Endothelial cell of umbilical vein (primary cell): ENCODE measurements around the gene RNF126. TPM values are rescaled to one million over a fixed set of nuclear protein-coding genes. Genes with fewer than 3 reads are reported as not detected.

Experiments used
- BruUV-seq: library from RNA; stranded (reverse); fragments of 400-500 nt; replicated peaks from 2 replicates; lab custom pipeline; 2021; lab: Mats Ljungman, UMichigan
- CTCF ChIA-PET: fragments of 300-600, 350-600 bp; sonication (Branson Sonifier 250); formaldehyde crosslinking; loops from one replicate; lab custom pipeline; 2021; ENCODE audit warnings: antibody characterized with exemption, inconsistent platforms; lab: Charles Lee
- POLR2A ChIA-PET: fragments of 300-600, 350-600 bp; sonication (Branson Sonifier 250); formaldehyde crosslinking; loops from one replicate; lab custom pipeline; 2021; ENCODE audit warnings: antibody characterized with exemption, inconsistent platforms; lab: Charles Lee
- DNase-seq: peaks from one replicate; pipeline ENCODE4 v3.0.0-alpha.2; 2011; ENCODE audit warnings: low read depth, low spot score
- FAIRE-seq: peaks from 2 replicates; lab custom pipeline; 2011; peaks lifted over from hg19 to GRCh38; lab: Jason Lieb, UNC
- H2AFZ ChIP-seq: 2 replicates; pipeline ENCODE4 v1.6.0; 2012; ENCODE audit warnings: low read depth, low read length, control low read depth, inconsistent platforms
- H3K27ac ChIP-seq: 2 replicates; pipeline ENCODE4 v1.5.1; 2011; ENCODE audit warnings: low read depth, mild to moderate bottlenecking, control low read depth, low read length, moderate library complexity; ENCODE audit not compliant: insufficient read depth
- H3K27me3 ChIP-seq, 2 experiments: 2 replicates each; pipeline versions ENCODE4 v1.6.0 to v1.6.1; 2011; ENCODE audit warnings: low read length in 2 of 2, mixed read lengths in 1 of 2; ENCODE audit not compliant: control insufficient read depth in 2 of 2, insufficient read depth in 2 of 2
- H3K36me3 ChIP-seq, 2 experiments: 2 replicates in 1 of 2; 3 replicates in 1 of 2; pipeline ENCODE4 v1.5.1; 2011; ENCODE audit warnings: low read length in 2 of 2, mild to moderate bottlenecking in 1 of 2, moderate library complexity in 1 of 2; ENCODE audit not compliant: control insufficient read depth in 2 of 2, insufficient read depth in 2 of 2; ENCODE audit errors: extremely low read depth in 1 of 2
- H3K4me1 ChIP-seq: 3 replicates; pipeline ENCODE4 v1.5.1; 2011; ENCODE audit warnings: mild to moderate bottlenecking, low read length; ENCODE audit not compliant: control insufficient read depth, insufficient read depth; ENCODE audit errors: extremely low read depth
- H3K4me2 ChIP-seq: 2 replicates; pipeline ENCODE4 v1.6.1; 2011; ENCODE audit warnings: low read length, control low read depth, mixed read lengths; ENCODE audit not compliant: insufficient read depth
- H3K4me3 ChIP-seq, 3 experiments: fragments of 200-600 bp in 1 of 3; sonication (generic), shearing (Covaris generic) in 1 of 3; replicated peaks in 1 of 3; 2 replicates each; pipeline ENCODE4 v1.5.1; 2011 to 2016; ENCODE audit warnings: control low read depth in 3 of 3, low read length in 3 of 3, mild to moderate bottlenecking in 2 of 3, inconsistent platforms in 1 of 3, low read depth in 1 of 3, moderate library complexity in 1 of 3; ENCODE audit not compliant: insufficient read depth in 1 of 3
- H3K79me2 ChIP-seq: 2 replicates; pipeline ENCODE4 v1.6.0; 2012; ENCODE audit warnings: low read length, inconsistent platforms; ENCODE audit not compliant: control insufficient read depth, insufficient read depth
- H3K9ac ChIP-seq: replicated peaks from 2 replicates; pipeline ENCODE3; 2011; ENCODE audit warnings: low read length, control low read depth; ENCODE audit not compliant: insufficient read depth; ENCODE audit errors: extremely low read depth
- H3K9me1 ChIP-seq: replicated peaks from 3 replicates; pipeline ENCODE4 v1.6.0; 2011; ENCODE audit warnings: mild to moderate bottlenecking, low read length; ENCODE audit not compliant: control insufficient read depth, insufficient read depth; ENCODE audit errors: extremely low read depth
- H3K9me3 ChIP-seq: replicated peaks from 2 replicates; pipeline ENCODE4 v1.5.1; 2012; ENCODE audit warnings: low read length, inconsistent platforms; ENCODE audit not compliant: control insufficient read depth, insufficient read depth
- H4K20me1 ChIP-seq: replicated peaks from 2 replicates; pipeline ENCODE3; 2011; ENCODE audit warnings: mild to moderate bottlenecking, low read length; ENCODE audit not compliant: control insufficient read depth, insufficient read depth; ENCODE audit errors: extremely low read depth
- CTCF ChIP-seq, 2 donors: IDR thresholded peaks; 1 replicate in 1 of 2; 2 replicates in 1 of 2; pipeline ENCODE4 v1.5.1; 2011; ENCODE audit warnings: low read length in 2 of 2, mild to moderate bottlenecking in 2 of 2, moderate library complexity in 2 of 2, control low read depth in 1 of 2, inconsistent platforms in 1 of 2, low read depth in 1 of 2; ENCODE audit not compliant: insufficient read depth in 1 of 2; ENCODE audit errors: extremely low read depth in 1 of 2
- EZH2 ChIP-seq: IDR thresholded peaks from 2 replicates; pipeline ENCODE4 v1.6.1; 2012; ENCODE audit warnings: borderline replicate concordance, low read depth, mild to moderate bottlenecking, moderate library complexity, low read length, inconsistent platforms; ENCODE audit not compliant: severe bottlenecking
- FOS ChIP-seq: IDR thresholded peaks from 2 replicates; pipeline ENCODE4 v1.6.1; 2011; ENCODE audit warnings: mild to moderate bottlenecking, low read length, moderate library complexity, borderline replicate concordance; ENCODE audit not compliant: insufficient read depth
- GATA2 ChIP-seq: IDR thresholded peaks from 2 replicates; pipeline ENCODE4 v1.7.0; 2011; ENCODE audit warnings: low read depth, mild to moderate bottlenecking, moderate library complexity, mixed read lengths, low read length; ENCODE audit not compliant: insufficient read length, insufficient read depth
- JUN ChIP-seq: IDR thresholded peaks from 2 replicates; pipeline ENCODE4 v1.6.1; 2011; ENCODE audit warnings: borderline replicate concordance, low read depth; ENCODE audit not compliant: insufficient read length, insufficient read depth
- MAX ChIP-seq: IDR thresholded peaks from 2 replicates; pipeline ENCODE4 v1.6.1; 2011; ENCODE audit not compliant: insufficient read depth, insufficient read length
- MYC ChIP-seq: IDR thresholded peaks from one replicate; pipeline ENCODE4 v1.6.1; 2011; ENCODE audit warnings: mild to moderate bottlenecking, low read depth, low read length
- POLR2A ChIP-seq: IDR thresholded peaks from 2 replicates; pipeline ENCODE4 v1.6.1; 2012; ENCODE audit warnings: low read depth, mild to moderate bottlenecking, control low read depth, low read length
- POLR2AphosphoS5 ChIP-seq: IDR thresholded peaks from 2 replicates; pipeline ENCODE4 v1.6.1; 2012; ENCODE audit warnings: low read depth, mild to moderate bottlenecking, control low read depth, low read length, moderate library complexity; ENCODE audit not compliant: insufficient read depth
- dilution Hi-C: fragments of 300-500 bp; cut with MboI; formaldehyde crosslinking; loops from one replicate; pipeline ENCODE4 v1.15.0; 2019; ENCODE audit warnings: low sequenced_read_pairs; ENCODE audit not compliant: extremely low pct_ligation_motif_present
- intact Hi-C: fragments of 100-400 bp; cut with micrococcal nuclease; formaldehyde crosslinking; loops from one replicate; pipeline ENCODE4 v1.10.0; 2022
- polyA plus RNA-seq, 4 experiments: library from polyadenylated mRNA; depleted of rRNA in 3 of 4; stranded (reverse) in 3 of 4; unstranded in 1 of 4; fragments of >200 nt; gene quantifications; 2 replicates each; pipeline versions ENCODE4 v1.2.1 to v1.2.3, GENCODE V29; 2011 to 2012; ENCODE audit warnings: missing spikeins in 1 of 4
- total RNA-seq: library from RNA; stranded (reverse); gene quantifications from 2 replicates; pipeline ENCODE4 v1.2.3, GENCODE V29; 2021

The RNF126 gene
- total and polyA plus RNA-seq, 2 donors (not counting 3 experiments of a cell fraction or from before 2014, with no cell fraction given) = 19.2 to 61.3 TPM

- no peaks in the 10 kb centered on the region for H3K9me3 ChIP-seq
- H2AFZ ChIP-seq = no peak overlapping the region
- H3K27ac ChIP-seq = no peak overlapping the region
- H3K9me1 ChIP-seq = no peaks in the 10 kb centered on the region
- intact Hi-C loops = no loop called here
- H3K4me2 ChIP-seq = no peak overlapping the region
- H3K4me1 ChIP-seq = no peaks in the 10 kb centered on the region
- peaks cover 3 to 32% of the 10 kb centered on the region in 2 experiments for H3K36me3 ChIP-seq
- CTCF ChIA-PET = no interaction called here
- FAIRE-seq = no peak
- TF ChIP-seq GATA2 (no peak), POLR2AphosphoS5 (no peak), POLR2A (no peak), JUN (no peak), MYC (no peak), MAX (no peak), CTCF (IDR thresholded peaks at IDR 0.05; ENCODE audit: extremely low read depth in 1 of 2, insufficient read depth in 1 of 2, low read depth in 1 of 2, low read length in 2 of 2) (no peak), EZH2 (no peak), FOS (no peak)
- POLR2A ChIA-PET = no interaction called here
- H3K4me3 ChIP-seq = no peak overlapping the region
- no peaks in the 10 kb centered on the region for H4K20me1 ChIP-seq
- no TSS peak for BruUV-seq
- no peaks in the 10 kb centered on the region for H3K27me3 ChIP-seq
- no peak for DNase-seq
- H3K9ac ChIP-seq = no peak overlapping the region
- dilution Hi-C loops = no loop called here
- H3K79me2 ChIP-seq = no peaks in the 10 kb centered on the region
Observed at GRCh38 chr19:620166-620862, 42.7 kb downstream of the RNF126 start.
